Subcutaneous abdominal adipose tissue (tissue), 5 donors: ENCODE data around the gene CFAP58.

Experiments used
- H3K27ac ChIP-seq: one replicate; pipeline ENCODE4 v1.7.0; 2013; ENCODE audit warnings: low read depth, mild to moderate bottlenecking, inconsistent platforms, low read length, moderate library complexity
- H3K27me3 ChIP-seq, 5 donors: one replicate each; pipeline ENCODE4 v1.7.0; 2013; ENCODE audit warnings: low read length in 5 of 5, inconsistent platforms in 1 of 5; ENCODE audit not compliant: control insufficient read depth in 5 of 5, insufficient read depth in 4 of 5
- H3K36me3 ChIP-seq, 5 donors: one replicate each; pipeline ENCODE4 v1.7.0; 2013; ENCODE audit warnings: low read length in 5 of 5; ENCODE audit not compliant: control insufficient read depth in 5 of 5, insufficient read depth in 5 of 5
- H3K4me1 ChIP-seq, 5 donors: one replicate each; pipeline ENCODE4 v1.7.0; 2013; ENCODE audit warnings: low read length in 5 of 5, mild to moderate bottlenecking in 3 of 5, moderate library complexity in 1 of 5; ENCODE audit not compliant: control insufficient read depth in 5 of 5, insufficient read depth in 5 of 5
- H3K4me3 ChIP-seq, 5 donors: one replicate each; pipeline ENCODE4 v1.7.0; 2013; ENCODE audit warnings: low read length in 5 of 5, low read depth in 1 of 5
- H3K9ac ChIP-seq, 5 donors: one replicate each; pipeline ENCODE4 v1.7.0; 2013; ENCODE audit warnings: low read length in 5 of 5, mild to moderate bottlenecking in 4 of 5, moderate library complexity in 3 of 5
- H3K9me3 ChIP-seq, 5 donors: one replicate each; pipeline ENCODE4 v1.7.0; 2013; ENCODE audit warnings: low read length in 5 of 5; ENCODE audit not compliant: control insufficient read depth in 5 of 5
- donor health status: healthy.
- donor health status: healthy.
- donor health status: healthy.
- donor health status: healthy.
- donor health status: healthy.

Gene CFAP58

GRCh38 chr10:104328646-104328895 lies 25.1 kb upstream of the CFAP58 start:
- peak overlapping the region; percentile 10 to 82 (median 53) for H3K9ac ChIP-seq
- peak overlapping the region; percentile 1 to 57 (median 44) for H3K4me3 ChIP-seq

GRCh38 chr10:104328896-104329710 lies 24.5 kb upstream of the CFAP58 start:
- Histone ChIP-seq H3K4me3 (peak overlapping the region; percentile 14 to 57 (median 44)), H3K9ac (peak overlapping the region; percentile 31 to 82 (median 62)), H3K4me1 (peaks cover 45 to 99% (median 81%) of the 10 kb centered on the region in 5 donors)

More at GRCh38 chr10:104328646-104328895, 25.1 kb upstream of the CFAP58 start:
- Histone ChIP-seq H3K27me3 (no peaks in the 10 kb centered on the region), H3K36me3 (peaks cover 0 to 2% (median 0%) of the 10 kb centered on the region in 5 donors), H3K9me3 (no peaks in the 10 kb centered on the region), H3K4me1 (peaks cover 47 to 100% (median 84%) of the 10 kb centered on the region in 5 donors), H3K27ac (peak overlapping the region; percentile 94)

DNA sequence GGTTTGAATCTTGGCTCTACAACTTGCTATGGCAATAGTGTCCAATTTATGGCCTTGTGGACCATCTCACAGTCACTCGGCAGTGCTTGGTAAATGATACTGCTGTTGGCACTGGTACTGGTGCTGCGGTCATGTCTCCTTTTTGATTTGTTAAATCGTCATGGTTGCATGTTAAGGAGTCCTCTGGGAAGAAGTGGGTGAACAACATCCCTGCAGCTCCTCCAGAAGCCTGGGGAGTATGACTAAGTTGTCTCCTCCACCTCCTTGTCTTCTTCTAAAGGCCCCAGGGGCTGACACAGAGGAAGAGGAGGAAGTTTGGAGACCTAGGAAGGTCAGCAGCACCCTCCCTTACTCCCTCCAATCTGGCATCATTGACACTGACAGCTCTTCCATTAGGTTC lies 23.9 kb upstream of the CFAP58 start:
- Histone ChIP-seq H3K27me3 (no peaks in the 10 kb centered on the region), H3K27ac (peak overlapping the region; percentile 94), H3K36me3 (peaks cover 0 to 4% (median 0%) of the 10 kb centered on the region in 5 donors), H3K9ac (peak overlapping the region; percentile 28 to 91 (median 62)), H3K4me3 (peak overlapping the region in 4 of 5 donors; percentile 2 to 44 (median 26)), H3K9me3 (no peaks in the 10 kb centered on the region), H3K4me1 (peaks cover 45 to 99% (median 77%) of the 10 kb centered on the region in 5 donors)

More at GRCh38 chr10:104328896-104329710, 24.5 kb upstream of the CFAP58 start:
- H3K27me3 ChIP-seq: no peaks in the 10 kb centered on the region
- peak overlapping the region; percentile 94 for H3K27ac ChIP-seq
- H3K36me3 ChIP-seq: peaks cover 0 to 2% (median 0%) of the 10 kb centered on the region in 5 donors
- H3K9me3 ChIP-seq: no peaks in the 10 kb centered on the region

DNA sequence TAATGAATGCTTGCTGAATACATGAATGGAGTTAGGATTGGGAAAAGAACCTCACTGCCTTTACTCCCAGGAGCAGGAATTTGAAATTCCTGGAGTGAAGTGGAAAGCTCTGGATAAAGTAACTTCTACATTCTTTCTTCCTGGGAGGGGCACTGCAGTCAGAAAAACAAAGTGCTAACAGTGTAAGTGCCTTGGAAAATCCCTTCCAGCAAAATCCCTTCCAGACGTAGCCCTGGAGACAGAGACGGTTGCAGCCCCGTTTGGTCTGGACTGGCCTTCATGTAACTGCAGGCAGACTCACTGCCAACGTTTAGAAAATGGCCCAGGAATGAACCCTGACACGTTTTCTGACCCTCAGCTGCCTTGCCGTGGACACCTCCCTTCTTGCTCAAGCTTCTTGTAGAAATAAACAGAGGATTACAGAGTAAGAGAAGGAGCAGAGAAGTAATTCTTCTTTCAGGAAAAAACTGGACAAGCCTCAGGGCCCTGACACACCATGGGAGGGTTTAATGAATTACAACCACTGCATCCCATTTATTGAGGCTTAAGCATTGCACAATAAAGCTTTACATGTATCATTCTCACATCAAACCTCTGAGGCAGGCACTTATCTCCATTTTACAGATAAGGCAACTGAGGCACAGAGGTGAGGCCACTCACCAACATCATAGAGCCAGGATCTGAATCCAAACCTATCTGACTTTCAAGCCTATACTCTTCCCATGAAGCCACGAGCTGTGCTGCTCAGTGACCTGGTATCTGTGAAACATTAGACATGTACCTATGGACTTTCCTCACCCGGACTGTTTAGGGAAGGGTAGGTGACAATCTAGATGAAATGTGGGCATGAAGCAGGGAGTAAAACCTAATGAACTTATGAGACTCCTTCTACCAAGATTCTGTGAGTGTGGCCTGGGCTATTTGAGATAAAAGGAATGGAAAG lies 23.2 kb upstream of the CFAP58 start:
- H3K4me3 ChIP-seq: peak overlapping the region; percentile 5 to 40 (median 33)

DNA sequence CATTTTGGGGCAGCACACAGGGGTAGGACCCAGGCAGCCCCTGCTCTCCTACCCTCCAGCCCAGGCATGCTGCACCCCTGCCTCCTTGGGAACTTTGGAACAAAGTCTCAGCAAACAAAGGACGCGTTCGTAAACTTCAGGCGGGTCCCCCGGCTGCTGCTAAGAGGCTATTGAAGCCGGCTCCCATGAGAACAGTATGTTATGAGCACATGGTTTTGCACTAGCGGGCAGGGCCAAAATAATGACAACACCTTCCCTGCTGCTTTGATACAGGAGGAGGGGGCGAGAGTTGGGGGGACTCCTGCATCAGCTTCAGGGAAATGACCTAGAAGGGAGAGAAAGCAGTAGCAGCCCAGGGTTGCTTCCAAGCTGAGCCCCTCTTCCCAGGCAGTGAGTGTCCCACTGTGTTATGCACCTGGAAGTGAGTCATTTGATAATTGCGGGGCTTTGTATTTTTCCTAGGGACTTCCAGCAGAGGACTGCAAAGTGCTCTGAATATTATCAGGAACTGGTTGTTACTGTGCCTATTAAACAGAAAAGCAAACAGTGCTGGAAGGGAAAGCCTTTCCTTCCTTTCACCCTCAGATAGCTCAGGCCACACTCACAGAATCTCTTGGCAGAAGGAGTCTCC lies 22.3 kb upstream of the CFAP58 start:
- H3K4me1 ChIP-seq: peaks cover 48 to 99% (median 74%) of the 10 kb centered on the region in 5 donors
- H3K9ac ChIP-seq: peak overlapping the region; percentile 36 to 91 (median 42)
- H3K36me3 ChIP-seq: peaks cover 0 to 4% (median 0%) of the 10 kb centered on the region in 5 donors
- peak overlapping the region in 3 of 5 donors; percentile 5 to 36 (median 33) for H3K4me3 ChIP-seq
- peak overlapping the region; percentile 94 for H3K27ac ChIP-seq
- H3K9me3 ChIP-seq: no peaks in the 10 kb centered on the region
- H3K27me3 ChIP-seq: no peaks in the 10 kb centered on the region

More for the DNA sequence above, 23.2 kb upstream of the CFAP58 start:
- peaks cover 45 to 99% (median 75%) of the 10 kb centered on the region in 5 donors for H3K4me1 ChIP-seq
- no peaks in the 10 kb centered on the region for H3K9me3 ChIP-seq
- peak overlapping the region; percentile 94 for H3K27ac ChIP-seq
- H3K27me3 ChIP-seq: no peaks in the 10 kb centered on the region
- peaks cover 0 to 4% (median 0%) of the 10 kb centered on the region in 5 donors for H3K36me3 ChIP-seq
- H3K9ac ChIP-seq: peak overlapping the region; percentile 36 to 91 (median 62)

DNA sequence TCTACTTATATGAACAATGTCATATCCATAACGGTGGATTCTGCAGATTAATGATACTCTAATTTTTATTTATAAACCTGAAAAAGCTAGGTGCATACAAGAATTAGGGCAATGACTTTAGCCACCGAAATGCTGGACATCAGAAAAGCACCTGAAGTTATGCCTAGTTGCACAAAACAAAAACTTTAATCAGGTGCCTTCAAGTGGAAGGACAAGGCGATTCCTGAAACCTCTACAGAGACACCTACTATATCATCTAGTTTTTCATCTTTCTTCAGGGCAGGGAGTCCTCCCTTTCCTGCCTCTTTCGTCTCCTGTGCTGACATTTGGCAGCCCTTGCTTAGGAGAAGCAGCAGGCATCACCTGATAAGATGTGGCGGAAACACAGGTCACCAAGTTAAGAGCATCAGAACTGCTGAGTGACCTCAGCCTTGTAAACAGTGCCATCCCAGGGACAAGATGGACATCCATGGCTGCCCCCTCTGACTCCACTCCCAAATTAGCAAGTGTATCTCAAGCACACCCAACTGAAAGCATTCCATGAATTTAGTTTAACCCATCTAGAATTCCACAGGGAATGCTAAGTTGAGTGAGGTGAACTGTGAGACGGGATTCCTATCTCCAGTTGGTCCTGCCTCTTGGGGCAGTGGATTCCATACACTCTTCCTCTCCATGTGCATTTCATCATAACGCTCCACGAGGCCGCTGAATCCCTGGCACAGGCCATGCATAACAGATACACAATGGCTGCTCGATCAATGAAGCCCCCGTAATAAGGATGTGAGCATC lies 21.2 kb upstream of the CFAP58 start:
- Histone ChIP-seq H3K9me3 (no peaks in the 10 kb centered on the region), H3K27ac (peak overlapping the region; percentile 94), H3K36me3 (peaks cover 0 to 4% (median 0%) of the 10 kb centered on the region in 5 donors), H3K27me3 (no peaks in the 10 kb centered on the region), H3K4me1 (peaks cover 44 to 98% (median 74%) of the 10 kb centered on the region in 5 donors), H3K4me3 (no peak overlapping the region), H3K9ac (no peak overlapping the region)

DNA sequence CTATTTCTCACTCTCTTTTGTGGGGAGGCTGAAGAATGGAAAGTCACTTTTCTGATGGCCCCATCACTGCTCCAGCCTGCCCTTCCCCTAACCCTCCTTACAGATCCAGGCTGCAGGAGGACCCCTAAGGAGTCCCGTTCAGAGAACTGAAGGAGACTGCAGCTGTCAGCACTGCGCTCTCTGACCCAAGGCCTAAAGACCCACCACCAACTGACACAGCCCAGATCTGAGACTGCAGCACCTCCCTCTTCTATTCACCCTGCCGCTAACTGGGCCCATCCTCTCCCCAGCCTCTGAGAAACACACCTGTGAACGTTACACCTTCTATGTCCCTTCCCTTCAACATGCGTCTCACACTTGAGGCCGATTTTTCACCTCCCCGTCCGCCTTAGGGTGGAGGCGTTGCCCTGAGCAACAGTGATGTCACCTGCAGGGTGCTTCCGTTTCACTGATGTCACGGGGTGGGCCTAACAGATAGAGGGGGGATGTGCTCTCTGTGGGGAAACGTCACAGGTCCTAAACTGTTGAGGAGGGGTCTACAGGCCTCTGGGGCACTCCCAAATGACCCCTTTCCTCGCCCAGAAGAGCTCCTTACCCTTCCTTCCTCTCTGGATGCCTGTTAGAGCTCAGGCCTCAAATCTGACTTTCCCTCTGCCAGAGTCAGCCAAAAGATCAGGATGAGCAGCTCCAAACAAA lies 20.5 kb upstream of the CFAP58 start:
- peak overlapping the region; percentile 94 for H3K27ac ChIP-seq
- H3K27me3 ChIP-seq: no peaks in the 10 kb centered on the region
- H3K4me3 ChIP-seq: no peak overlapping the region

DNA sequence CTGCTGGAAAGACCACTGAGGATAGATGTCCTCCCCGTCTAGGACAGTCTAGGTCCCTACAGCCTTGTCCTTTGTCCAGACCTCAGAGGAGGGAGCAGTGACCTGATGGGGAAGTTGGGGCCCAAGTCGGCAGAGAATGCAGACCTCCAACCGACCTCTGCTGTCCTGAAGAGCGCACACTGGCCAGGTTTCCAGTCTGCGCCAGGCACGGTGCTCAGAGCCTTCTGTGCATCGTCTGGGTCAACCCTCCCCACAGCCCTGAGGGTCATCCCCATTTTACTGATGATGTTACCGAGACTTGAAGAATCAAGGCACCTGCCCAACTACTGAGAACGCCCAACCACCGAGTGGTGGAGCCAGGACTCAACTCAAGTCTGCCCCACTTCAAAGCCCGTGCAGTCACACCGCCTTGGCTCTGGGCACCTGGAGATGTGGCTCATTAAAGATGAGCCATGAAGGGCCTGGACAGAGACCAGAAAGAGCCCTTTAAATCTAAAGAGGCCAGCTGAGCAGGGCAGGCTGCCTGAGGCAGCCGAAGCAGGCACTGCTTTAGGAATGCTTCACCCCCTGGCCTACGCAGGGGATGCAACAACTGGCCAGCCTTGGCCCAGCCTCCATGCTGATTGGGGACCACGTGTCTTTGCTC lies 19.8 kb upstream of the CFAP58 start:
- Histone ChIP-seq H3K36me3 (peaks cover 0 to 4% (median 0%) of the 10 kb centered on the region in 5 donors), H3K4me3 (no peak overlapping the region), H3K27me3 (no peaks in the 10 kb centered on the region), H3K4me1 (peaks cover 31 to 92% (median 64%) of the 10 kb centered on the region in 5 donors), H3K9ac (no peak overlapping the region), H3K9me3 (no peaks in the 10 kb centered on the region), H3K27ac (peak overlapping the region; percentile 94)

More for the DNA sequence above, 20.5 kb upstream of the CFAP58 start:
- no peaks in the 10 kb centered on the region for H3K9me3 ChIP-seq
- H3K36me3 ChIP-seq: peaks cover 0 to 4% (median 0%) of the 10 kb centered on the region in 5 donors
- H3K9ac ChIP-seq: no peak overlapping the region
- peaks cover 37 to 97% (median 71%) of the 10 kb centered on the region in 5 donors for H3K4me1 ChIP-seq
